Skeletal muscle cell (primary cell): ENCODE data around the gene PPM1D.
A peak's percentile ranks its signal among the peaks of the same experiment; 100 is the strongest.
"Not testable (repeated sequence)": the region's sequence is repeated elsewhere in the genome, so short reads cannot be mapped to it uniquely, and the experiment has no call there.

Experiments used
- DNase-seq: peaks from one replicate; pipeline ENCODE4 v3.0.0-alpha.2; 2010; ENCODE audit warnings: low read depth
- H3K4me3 ChIP-seq: 2 replicates; pipeline ENCODE4 v1.5.1; 2011; ENCODE audit warnings: low read depth, mild to moderate bottlenecking, control low read depth, low read length, moderate library complexity

PPM1D gene

GRCh38 chr17:60614247-60614646, 14.3 kb downstream of the PPM1D start:
- not testable (repeated sequence) for DNase-seq, H3K4me3 ChIP-seq

- DNase-seq, result no peak
These were observed 15.1 kb downstream of the PPM1D start for GRCh38 chr17:60615108-60615507.

GRCh38 chr17:60615840-60616239, 15.8 kb downstream of the PPM1D start:
- DNase-seq, result no peak
- no peak overlapping the region for H3K4me3 ChIP-seq

More at GRCh38 chr17:60615108-60615507, 15.1 kb downstream of the PPM1D start:
- H3K4me3 ChIP-seq, result no peak overlapping the region

- H3K4me3 ChIP-seq, result no peak overlapping the region
- DNase-seq, result no peak
These were observed 18.1 kb downstream of the PPM1D start for GRCh38 chr17:60618080-60618479.

- H3K4me3 ChIP-seq, result no peak overlapping the region
- DNase-seq, result no peak
These were observed 19.0 kb downstream of the PPM1D start for GRCh38 chr17:60618854-60619526.

GRCh38 chr17:60622961-60623360, 23.0 kb downstream of the PPM1D start:
- DNase-seq, result no peak

GRCh38 chr17:60623415-60623814, 23.4 kb downstream of the PPM1D start:
- DNase-seq, result no peak
- no peak overlapping the region for H3K4me3 ChIP-seq

More at GRCh38 chr17:60622961-60623360, 23.0 kb downstream of the PPM1D start:
- H3K4me3 ChIP-seq, result no peak overlapping the region

GRCh38 chr17:60627124-60627523, 27.1 kb downstream of the PPM1D start:
- DNase-seq, result no peak
- H3K4me3 ChIP-seq, result no peak overlapping the region

GRCh38 chr17:60628252-60628889, 28.4 kb downstream of the PPM1D start:
- H3K4me3 ChIP-seq, result no peak overlapping the region
- no peak for DNase-seq

- H3K4me3 ChIP-seq, result no peak overlapping the region
- no peak for DNase-seq
These were observed 29.1 kb downstream of the PPM1D start for GRCh38 chr17:60629120-60629519.

- no peak overlapping the region for H3K4me3 ChIP-seq
- no peak for DNase-seq
These were observed 30.4 kb downstream of the PPM1D start for GRCh38 chr17:60630352-60630751.

GRCh38 chr17:60631119-60631518, 31.1 kb downstream of the PPM1D start:
- H3K4me3 ChIP-seq, result no peak overlapping the region
- no peak for DNase-seq

- H3K4me3 ChIP-seq, result no peak overlapping the region
- no peak for DNase-seq
These were observed 37.7 kb downstream of the PPM1D start for GRCh38 chr17:60637683-60638082.

- no peak overlapping the region for H3K4me3 ChIP-seq
- no peak for DNase-seq
These were observed 39.0 kb downstream of the PPM1D start for GRCh38 chr17:60639019-60639330.

- no peak overlapping the region for H3K4me3 ChIP-seq
- DNase-seq, result no peak
These were observed 40.5 kb downstream of the PPM1D start for GRCh38 chr17:60640503-60640902.

- H3K4me3 ChIP-seq, result no peak overlapping the region
- no peak for DNase-seq
These were observed 41.1 kb downstream of the PPM1D start for GRCh38 chr17:60641126-60641525.

- no peak overlapping the region for H3K4me3 ChIP-seq
- peak; percentile 40 for DNase-seq
These were observed 41.8 kb downstream of the PPM1D start for GRCh38 chr17:60641810-60642220.

GRCh38 chr17:60645918-60646523, 46.0 kb downstream of the PPM1D start:
- H3K4me3 ChIP-seq, result no peak overlapping the region
- DNase-seq, result no peak

- no peak for DNase-seq
- H3K4me3 ChIP-seq, result no peak overlapping the region
These were observed 46.7 kb downstream of the PPM1D start for GRCh38 chr17:60646701-60647100.

GRCh38 chr17:60647705-60648104, 47.7 kb downstream of the PPM1D start:
- DNase-seq, result no peak
- no peak overlapping the region for H3K4me3 ChIP-seq
